ENCODE data around the gene GALNT6.

DNA sequence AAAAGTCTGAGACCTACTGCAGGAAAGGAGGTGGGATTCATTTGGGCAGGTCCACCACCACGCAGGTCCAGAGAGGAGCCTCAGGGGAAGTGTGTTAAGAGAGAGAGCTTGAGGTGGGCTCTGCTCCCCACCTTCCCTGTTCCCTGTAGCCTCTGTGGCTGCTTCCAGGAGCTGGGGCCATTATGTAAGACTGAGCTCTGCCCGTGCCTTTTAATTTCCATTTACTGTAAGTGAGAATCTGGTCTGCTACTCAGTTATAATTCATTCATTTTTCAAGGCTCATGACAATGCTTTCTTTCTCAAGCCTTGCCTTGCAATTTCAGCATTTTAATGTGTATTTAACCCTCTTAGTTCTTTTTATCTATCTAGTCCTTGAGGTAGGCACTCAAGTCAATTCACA is 41.7 kb upstream of the GALNT6 start:
- TF ChIP-seq, protein P1, sequence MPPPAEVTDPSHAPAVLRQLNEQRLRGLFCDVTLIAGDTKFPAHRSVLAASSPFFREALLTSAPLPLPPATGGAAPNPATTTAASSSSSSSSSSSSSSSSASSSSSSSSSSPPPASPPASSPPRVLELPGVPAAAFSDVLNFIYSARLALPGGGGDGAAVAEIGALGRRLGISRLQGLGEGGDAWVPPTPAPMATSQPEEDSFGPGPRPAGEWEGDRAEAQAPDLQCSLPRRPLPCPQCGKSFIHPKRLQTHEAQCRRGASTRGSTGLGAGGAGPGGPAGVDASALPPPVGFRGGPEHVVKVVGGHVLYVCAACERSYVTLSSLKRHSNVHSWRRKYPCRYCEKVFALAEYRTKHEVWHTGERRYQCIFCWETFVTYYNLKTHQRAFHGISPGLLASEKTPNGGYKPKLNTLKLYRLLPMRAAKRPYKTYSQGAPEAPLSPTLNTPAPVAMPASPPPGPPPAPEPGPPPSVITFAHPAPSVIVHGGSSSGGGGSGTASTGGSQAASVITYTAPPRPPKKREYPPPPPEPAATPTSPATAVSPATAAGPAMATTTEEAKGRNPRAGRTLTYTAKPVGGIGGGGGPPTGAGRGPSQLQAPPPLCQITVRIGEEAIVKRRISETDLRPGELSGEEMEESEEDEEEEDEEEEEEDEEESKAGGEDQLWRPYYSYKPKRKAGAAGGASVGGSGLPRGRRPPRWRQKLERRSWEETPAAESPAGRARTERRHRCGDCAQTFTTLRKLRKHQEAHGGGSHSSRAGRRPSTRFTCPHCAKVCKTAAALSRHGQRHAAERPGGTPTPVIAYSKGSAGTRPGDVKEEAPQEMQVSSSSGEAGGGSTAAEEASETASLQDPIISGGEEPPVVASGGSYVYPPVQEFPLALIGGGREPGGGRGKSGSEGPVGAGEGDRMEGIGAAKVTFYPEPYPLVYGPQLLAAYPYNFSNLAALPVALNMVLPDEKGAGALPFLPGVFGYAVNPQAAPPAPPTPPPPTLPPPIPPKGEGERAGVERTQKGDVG (CRISPR knock-in tag; IDR thresholded peaks at IDR 0.05; ENCODE audit: borderline replicate concordance) = no peak
- no peak for TF ChIP-seq ZFP41 (CRISPR knock-in tag; IDR thresholded peaks at IDR 0.05; ENCODE audit: borderline replicate concordance)
- no peak for TF ChIP-seq JUND (CRISPR knock-in tag; IDR thresholded peaks at IDR 0.05)
- TF ChIP-seq ZNF207 (IDR thresholded peaks at IDR 0.05; ENCODE audit: borderline replicate concordance) = no peak
- no peak for TF ChIP-seq POLR2A (IDR thresholded peaks at IDR 0.05; ENCODE audit: insufficient read depth in 1 of 2, low read depth in 2 of 2, low read length in 2 of 2)
- TF ChIP-seq, protein P2, sequence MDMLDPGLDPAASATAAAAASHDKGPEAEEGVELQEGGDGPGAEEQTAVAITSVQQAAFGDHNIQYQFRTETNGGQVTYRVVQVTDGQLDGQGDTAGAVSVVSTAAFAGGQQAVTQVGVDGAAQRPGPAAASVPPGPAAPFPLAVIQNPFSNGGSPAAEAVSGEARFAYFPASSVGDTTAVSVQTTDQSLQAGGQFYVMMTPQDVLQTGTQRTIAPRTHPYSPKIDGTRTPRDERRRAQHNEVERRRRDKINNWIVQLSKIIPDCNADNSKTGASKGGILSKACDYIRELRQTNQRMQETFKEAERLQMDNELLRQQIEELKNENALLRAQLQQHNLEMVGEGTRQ (IDR thresholded peaks at IDR 0.05; ENCODE audit: low read depth, low read length) = no peak
- TF ChIP-seq, protein P2 (CRISPR knock-in tag; IDR thresholded peaks at IDR 0.05; ENCODE audit: borderline replicate concordance) = no peak
- no peak for TF ChIP-seq FOSL2 (CRISPR knock-in tag; IDR thresholded peaks at IDR 0.05)
- TF ChIP-seq, protein P3, sequence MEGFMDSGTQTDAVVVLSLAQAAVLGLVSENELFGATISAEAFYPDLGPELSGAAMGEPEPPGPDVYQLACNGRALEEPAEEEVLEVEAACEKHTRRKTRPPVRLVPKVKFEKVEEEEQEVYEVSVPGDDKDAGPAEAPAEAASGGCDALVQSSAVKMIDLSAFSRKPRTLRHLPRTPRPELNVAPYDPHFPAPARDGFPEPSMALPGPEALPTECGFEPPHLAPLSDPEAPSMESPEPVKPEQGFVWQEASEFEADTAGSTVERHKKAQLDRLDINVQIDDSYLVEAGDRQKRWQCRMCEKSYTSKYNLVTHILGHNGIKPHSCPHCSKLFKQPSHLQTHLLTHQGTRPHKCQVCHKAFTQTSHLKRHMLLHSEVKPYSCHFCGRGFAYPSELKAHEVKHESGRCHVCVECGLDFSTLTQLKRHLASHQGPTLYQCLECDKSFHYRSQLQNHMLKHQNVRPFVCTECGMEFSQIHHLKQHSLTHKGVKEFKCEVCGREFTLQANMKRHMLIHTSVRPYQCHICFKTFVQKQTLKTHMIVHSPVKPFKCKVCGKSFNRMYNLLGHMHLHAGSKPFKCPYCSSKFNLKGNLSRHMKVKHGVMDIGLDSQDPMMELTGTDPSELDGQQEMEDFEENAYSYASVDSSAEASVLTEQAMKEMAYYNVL (CRISPR knock-in tag; IDR thresholded peaks at IDR 0.05; ENCODE audit: borderline replicate concordance) = no peak
- TF ChIP-seq, protein P4, sequence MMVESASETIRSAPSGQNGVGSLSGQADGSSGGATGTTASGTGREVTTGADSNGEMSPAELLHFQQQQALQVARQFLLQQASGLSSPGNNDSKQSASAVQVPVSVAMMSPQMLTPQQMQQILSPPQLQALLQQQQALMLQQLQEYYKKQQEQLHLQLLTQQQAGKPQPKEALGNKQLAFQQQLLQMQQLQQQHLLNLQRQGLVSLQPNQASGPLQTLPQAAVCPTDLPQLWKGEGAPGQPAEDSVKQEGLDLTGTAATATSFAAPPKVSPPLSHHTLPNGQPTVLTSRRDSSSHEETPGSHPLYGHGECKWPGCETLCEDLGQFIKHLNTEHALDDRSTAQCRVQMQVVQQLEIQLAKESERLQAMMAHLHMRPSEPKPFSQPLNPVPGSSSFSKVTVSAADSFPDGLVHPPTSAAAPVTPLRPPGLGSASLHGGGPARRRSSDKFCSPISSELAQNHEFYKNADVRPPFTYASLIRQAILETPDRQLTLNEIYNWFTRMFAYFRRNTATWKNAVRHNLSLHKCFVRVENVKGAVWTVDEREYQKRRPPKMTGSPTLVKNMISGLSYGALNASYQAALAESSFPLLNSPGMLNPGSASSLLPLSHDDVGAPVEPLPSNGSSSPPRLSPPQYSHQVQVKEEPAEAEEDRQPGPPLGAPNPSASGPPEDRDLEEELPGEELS (CRISPR knock-in tag; IDR thresholded peaks at IDR 0.05) = no peak
- TF ChIP-seq, protein P5, sequence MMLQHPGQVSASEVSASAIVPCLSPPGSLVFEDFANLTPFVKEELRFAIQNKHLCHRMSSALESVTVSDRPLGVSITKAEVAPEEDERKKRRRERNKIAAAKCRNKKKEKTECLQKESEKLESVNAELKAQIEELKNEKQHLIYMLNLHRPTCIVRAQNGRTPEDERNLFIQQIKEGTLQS (CRISPR knock-in tag; IDR thresholded peaks at IDR 0.05) = no peak
- TF ChIP-seq ZNF577 (CRISPR knock-in tag; IDR thresholded peaks at IDR 0.05; ENCODE audit: borderline replicate concordance, low read depth) = no peak

Measured in HepG2 (cell line).